Left lobe of liver (tissue), 2 donors: ENCODE results near the gene MTNR1A. TPM values are rescaled to one million over a fixed set of nuclear protein-coding genes. Genes with fewer than 3 reads are reported as not detected.
"Not testable (repeated sequence)": the region's sequence is repeated elsewhere in the genome, so short reads cannot be mapped to it uniquely, and the experiment has no call there.

Source experiments
- ATAC-seq: fragments of 200-7000 bp; cut with Tn5 transposase; one replicate; pipeline ENCODE4 v1.9.1; 2020; ENCODE audit warnings: mild to moderate bottlenecking, moderate library complexity
- DNase-seq: peaks from one replicate; pipeline ENCODE4 v3.0.0-alpha.2; 2020; ENCODE audit warnings: low spot score
- total RNA-seq: library from RNA; stranded (reverse); gene quantifications from one replicate; pipeline ENCODE4 v1.2.1, GENCODE V29; 2021
- donor health status: DM: no; HTN: no; CAD: no; lungs with moderate emphysema.
- donor health status: DM: no; HTN: yes; CAD: no.

Gene MTNR1A
- total RNA-seq, 1 donor from 2014 or later = not detected

GRCh38 chr4:186563761-186564160, 8.4 kb upstream of the MTNR1A start:
- ATAC-seq = no peak
- DNase-seq = no peak

GRCh38 chr4:186561748-186562147, 6.4 kb upstream of the MTNR1A start:
- DNase-seq = no peak
- ATAC-seq = no peak

- ATAC-seq (no peak), DNase-seq (no peak)
These were observed 5.3 kb upstream of the MTNR1A start for GRCh38 chr4:186560647-186561046.

GRCh38 chr4:186557486-186557885, 2.1 kb upstream of the MTNR1A start:
- DNase-seq (no peak), ATAC-seq (no peak)

- ATAC-seq = no peak
- no peak for DNase-seq
These were observed 1.7 kb upstream of the MTNR1A start for GRCh38 chr4:186557061-186557460.

GRCh38 chr4:186554539-186554913, 841 bp downstream of the MTNR1A start:
- no peak for ATAC-seq

GRCh38 chr4:186553717-186554116, 1.6 kb downstream of the MTNR1A start:
- DNase-seq = no peak
- ATAC-seq = no peak

More at GRCh38 chr4:186554539-186554913, 841 bp downstream of the MTNR1A start:
- no peak for DNase-seq

- ATAC-seq = no peak
These were observed 3.5 kb downstream of the MTNR1A start for GRCh38 chr4:186551849-186552248.

GRCh38 chr4:186545436-186545835, 9.9 kb downstream of the MTNR1A start:
- ATAC-seq = no peak
- DNase-seq = no peak

More at GRCh38 chr4:186551849-186552248, 3.5 kb downstream of the MTNR1A start:
- no peak for DNase-seq

- ATAC-seq (no peak), DNase-seq (no peak)
These were observed 12.2 kb downstream of the MTNR1A start for GRCh38 chr4:186543206-186543605.

GRCh38 chr4:186541801-186542200, 13.6 kb downstream of the MTNR1A start:
- no peak for DNase-seq
- ATAC-seq = no peak

- no peak for DNase-seq
- ATAC-seq = no peak
These were observed 17.4 kb downstream of the MTNR1A start for GRCh38 chr4:186537843-186538521.

GRCh38 chr4:186536285-186536684, 19.1 kb downstream of the MTNR1A start:
- no peak for DNase-seq
- ATAC-seq = no peak

GRCh38 chr4:186534056-186534455, 21.3 kb downstream of the MTNR1A start:
- DNase-seq (no peak), ATAC-seq (no peak)

- DNase-seq, ATAC-seq: not testable (repeated sequence)
These were observed 31.4 kb downstream of the MTNR1A start for GRCh38 chr4:186523927-186524326.

- ATAC-seq (no peak), DNase-seq (no peak)
These were observed 39.1 kb downstream of the MTNR1A start for GRCh38 chr4:186516287-186516686.

- DNase-seq (no peak), ATAC-seq (no peak)
These were observed 41.0 kb downstream of the MTNR1A start for GRCh38 chr4:186514271-186514950.

GRCh38 chr4:186504771-186505170, 50.6 kb downstream of the MTNR1A start:
- not testable (repeated sequence) for ATAC-seq, DNase-seq

- DNase-seq = no peak
- ATAC-seq = no peak
These were observed 53.1 kb downstream of the MTNR1A start for GRCh38 chr4:186502231-186502630.

GRCh38 chr4:186501554-186501953, 53.8 kb downstream of the MTNR1A start:
- DNase-seq (no peak), ATAC-seq (no peak)

- ATAC-seq (no peak), DNase-seq (no peak)
These were observed 54.6 kb downstream of the MTNR1A start for GRCh38 chr4:186500721-186501304.

GRCh38 chr4:186499467-186499866, 55.9 kb downstream of the MTNR1A start:
- no peak for DNase-seq

More at GRCh38 chr4:186499467-186499866, 55.9 kb downstream of the MTNR1A start:
- ATAC-seq = no peak
